GM12875 (cell line): ENCODE data around the gene SPO11.

Source experiments
- H3K4me3 ChIP-seq: one replicate; pipeline ENCODE4 v1.5.1; 2011; ENCODE audit warnings: low read depth, low read length, control low read depth
- CTCF ChIP-seq: IDR thresholded peaks from 2 replicates; pipeline ENCODE4 v1.5.1; 2011; ENCODE audit warnings: low read depth, mild to moderate bottlenecking, control low read depth, inconsistent platforms, low read length, moderate library complexity, borderline replicate concordance; ENCODE audit not compliant: insufficient read depth

Gene SPO11

GRCh38 chr20:57293995-57294394, 35.6 kb upstream of the SPO11 start:
- H3K4me3 ChIP-seq, result no peak overlapping the region
- TF ChIP-seq CTCF, result no peak

- H3K4me3 ChIP-seq, result no peak overlapping the region
- no peak for TF ChIP-seq CTCF
Measured at GRCh38 chr20:57294550-57294949, 35.1 kb upstream of the SPO11 start.

DNA sequence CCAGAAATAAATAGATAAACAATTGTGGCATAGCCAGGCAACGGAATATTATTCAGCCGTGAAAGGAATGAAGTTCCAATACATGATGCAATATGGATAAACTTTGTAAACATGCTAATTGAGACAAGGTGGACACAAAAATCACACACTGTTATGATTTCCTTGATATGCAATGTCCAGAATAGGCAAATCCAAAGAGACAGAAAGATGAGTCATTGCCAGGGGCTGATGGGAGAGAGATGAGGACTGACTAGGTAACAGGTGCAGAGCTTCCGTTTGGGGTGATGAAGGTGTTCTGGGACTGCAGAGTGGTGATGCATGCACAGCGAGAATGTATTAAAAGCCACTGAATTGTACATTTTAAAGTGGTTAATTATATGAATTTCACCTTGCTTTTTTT, 31.1 kb upstream of the SPO11 start:
- no peak overlapping the region for H3K4me3 ChIP-seq
- TF ChIP-seq CTCF, result no peak

DNA sequence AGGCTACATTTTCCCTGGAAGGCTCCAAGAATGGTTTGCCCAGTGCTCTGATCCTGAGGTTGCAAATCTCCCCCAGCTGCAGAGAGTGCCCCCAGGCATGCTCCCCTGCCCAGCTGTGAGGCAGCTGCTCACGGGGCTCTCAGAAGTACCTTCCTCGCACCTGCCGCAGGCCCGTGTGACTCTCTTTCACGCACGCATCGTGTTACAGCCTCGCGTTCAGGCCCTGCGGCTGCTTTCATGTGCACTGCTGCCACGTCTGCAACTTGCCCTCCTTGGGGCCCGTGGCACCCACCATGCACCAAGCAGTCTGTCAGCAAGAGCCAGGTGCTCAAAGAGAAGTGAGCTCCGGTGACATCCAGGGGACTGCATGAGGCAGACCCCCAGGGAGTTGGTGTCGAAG, 28.6 kb upstream of the SPO11 start:
- H3K4me3 ChIP-seq, result no peak overlapping the region

DNA sequence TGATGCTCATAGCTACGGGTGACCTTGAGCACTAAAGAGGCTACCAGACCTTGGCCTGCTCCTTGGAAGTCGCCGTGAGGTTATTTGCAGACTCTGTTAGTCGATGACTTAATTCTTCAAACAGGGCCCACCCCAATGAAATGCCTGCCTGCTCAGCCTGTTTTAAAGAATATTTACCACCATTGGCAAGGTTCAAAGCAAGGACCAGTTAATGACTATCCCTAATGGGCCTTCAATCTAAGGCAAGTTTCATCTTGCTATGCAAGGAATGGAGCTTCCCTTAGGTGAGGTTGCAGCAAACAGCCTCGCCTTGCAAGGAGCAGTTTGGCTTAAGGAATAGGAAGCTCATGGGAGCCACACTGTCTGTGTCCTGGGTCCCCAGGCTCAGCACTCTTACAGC, 22.9 kb upstream of the SPO11 start:
- TF ChIP-seq CTCF, result no peak
- H3K4me3 ChIP-seq, result no peak overlapping the region

More for the DNA sequence above, 28.6 kb upstream of the SPO11 start:
- no peak for TF ChIP-seq CTCF

DNA sequence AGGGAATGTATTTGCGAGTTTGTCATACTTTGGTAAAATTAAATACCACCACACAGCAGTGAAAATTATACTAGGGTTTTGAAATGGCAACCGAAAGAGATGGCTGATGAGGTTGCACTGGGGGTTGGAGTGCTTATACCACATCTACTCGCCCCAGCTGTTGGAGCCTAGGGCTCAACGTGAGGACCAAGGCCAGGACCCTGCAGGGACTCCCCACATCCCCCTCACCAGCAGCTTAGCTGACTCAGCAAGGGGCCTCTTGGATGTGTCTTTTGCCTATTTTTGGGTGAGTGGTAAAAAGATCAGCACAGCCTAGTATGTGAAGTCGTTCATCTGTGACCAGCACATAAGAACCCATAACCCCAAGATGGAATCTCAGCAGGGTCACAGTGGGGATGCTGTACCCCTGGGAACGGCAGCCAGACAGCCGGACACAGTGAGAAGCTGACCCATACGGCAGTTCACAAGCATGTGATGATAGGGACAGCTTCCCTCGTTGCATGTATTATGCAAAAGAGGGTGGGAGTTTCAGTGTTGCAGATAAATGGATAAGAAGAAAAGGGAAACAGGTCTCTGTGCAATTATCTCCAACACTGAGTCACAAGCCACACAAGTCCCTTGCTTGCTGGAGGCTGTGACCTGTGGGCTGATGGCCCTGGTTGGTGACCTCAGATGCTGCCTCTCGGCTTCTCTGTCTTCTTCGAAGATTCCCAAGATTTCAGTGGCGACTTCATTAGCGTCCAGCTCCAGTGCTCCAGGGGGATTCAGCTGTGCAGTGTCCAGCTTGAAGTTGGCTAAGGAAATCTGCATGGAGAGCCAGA, 20.9 kb upstream of the SPO11 start:
- no peak overlapping the region for H3K4me3 ChIP-seq
- TF ChIP-seq CTCF, result no peak

- no peak overlapping the region for H3K4me3 ChIP-seq
- no peak for TF ChIP-seq CTCF
Measured at GRCh38 chr20:57309544-57310115, 20.0 kb upstream of the SPO11 start.
